ENCODE results near the gene PARVA. TPM values are rescaled to one million over a fixed set of nuclear protein-coding genes. Genes with fewer than 3 reads are reported as not detected.

Gene PARVA
- total and polyA plus RNA-seq, 2 of the 4 experiments (the other 2 are of a cell fraction), result 65.2 to 80.2 TPM

DNA sequence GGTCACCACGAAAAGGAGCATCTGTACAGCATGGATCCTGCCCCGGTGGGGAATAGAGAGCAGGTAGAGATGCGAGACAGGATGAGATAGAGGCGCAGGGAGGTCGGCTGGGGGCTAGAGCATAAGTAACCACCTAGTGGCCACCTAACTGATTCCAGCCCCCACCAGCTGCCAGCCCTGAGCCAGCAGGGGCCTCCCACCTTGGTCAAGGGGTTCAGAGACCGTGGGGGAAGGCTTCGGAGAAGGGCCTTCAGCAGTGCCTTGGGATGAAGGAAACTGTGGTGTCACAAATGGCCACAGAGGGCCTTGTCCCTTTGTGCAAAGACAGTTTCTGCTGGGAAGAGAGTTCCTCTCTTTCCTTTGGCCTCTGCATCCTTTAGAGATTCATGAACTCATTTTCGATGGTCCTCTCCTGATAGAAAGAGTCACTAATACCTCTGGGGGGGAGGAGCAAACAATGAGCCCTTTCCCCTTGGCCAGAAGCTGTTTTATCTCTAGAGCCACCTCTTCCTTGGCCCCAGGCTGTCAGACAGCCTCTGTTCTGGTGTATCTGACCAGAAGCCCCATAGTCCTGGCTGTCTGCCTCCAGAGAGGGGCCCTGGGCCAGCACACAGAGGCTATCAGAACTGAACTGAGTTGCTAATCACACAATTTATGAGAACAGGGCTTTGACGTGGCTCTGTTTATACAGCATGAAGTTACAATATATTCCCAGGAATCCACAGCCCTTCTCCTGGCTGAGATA lies 146.0 kb downstream of the PARVA start:
- no TSS peak for BruUV-seq (replicated peaks)
- Histone ChIP-seq H3K4me1 (ENCODE audit: control insufficient read depth, insufficient read depth, low read length) (peaks cover 17% of the 10 kb centered on the region), H4K8ac (ENCODE audit: low read depth in 2 of 2, low read length in 2 of 2) (peak overlapping the region in 1 of 2 experiments; percentile 25; a peak in 1 of 4 replicates), H3K9ac (ENCODE audit: low read depth, low read length) (no peak overlapping the region), H2BK120ac (ENCODE audit: low read depth, low read length) (no peak overlapping the region), H4K20me1 (ENCODE audit: insufficient read depth, low read length) (peaks cover 7% of the 10 kb centered on the region; the same call in 1 of the 2 replicates), H3K14ac (replicated peaks; ENCODE audit: low read depth, low read length) (no peak overlapping the region), H2BK20ac (ENCODE audit: low read depth, low read length) (no peak overlapping the region), H4K91ac (ENCODE audit: insufficient read depth, low read depth, low read length) (no peak overlapping the region; the same call in 1 of the 2 replicates), H2AK5ac (ENCODE audit: low read depth, low read length) (peak overlapping the region; percentile 30; the same call in 1 of the 2 replicates), H2AFZ (replicated peaks; ENCODE audit: low read length, poor library complexity) (no peak overlapping the region), H3K79me1 (ENCODE audit: low read depth in 1 of 2, low read length in 2 of 2) (peaks cover 6 to 63% of the 10 kb centered on the region in 2 experiments; a peak in 3 of 4 replicates), H3K4me2 (ENCODE audit: low read depth, low read length) (no peak overlapping the region), H4K5ac (ENCODE audit: low read depth, low read length) (peak overlapping the region; percentile 9; the same call in 1 of the 2 replicates), H3K56ac (ENCODE audit: extremely low read depth, insufficient read depth, low read length) (no peak overlapping the region), H3K4me3 (ENCODE audit: insufficient read depth, low read depth, low read length) (no peak overlapping the region), H3K27me3 (ENCODE audit: control insufficient read depth, insufficient read depth, low read length) (no peaks in the 10 kb centered on the region), H2BK15ac (ENCODE audit: low read depth, low read length) (no peak overlapping the region; the same call in 2 of the 3 replicates), H3K9me1 (ENCODE audit: insufficient read depth, low read length) (peaks cover 41% of the 10 kb centered on the region), H3K36me3 (ENCODE audit: control insufficient read depth, insufficient read depth, low read length) (peaks cover 44% of the 10 kb centered on the region), H2BK5ac (ENCODE audit: low read depth, low read length, poor library complexity, severe bottlenecking) (peak overlapping the region; percentile 8), H3K18ac (ENCODE audit: low read depth, low read length) (peak overlapping the region; percentile 20; the same call in 1 of the 2 replicates), H3K27ac (ENCODE audit: insufficient read depth, low read length) (peak overlapping the region; percentile 65; the same call in 1 of the 2 replicates), H3K4ac (ENCODE audit: low read depth, low read length) (no peak overlapping the region; the same call in 1 of the 2 replicates), H3K23ac (ENCODE audit: low read depth, low read length) (no peak overlapping the region; the same call in 1 of the 2 replicates), H2AK9ac (replicated peaks; ENCODE audit: low read depth, low read length, poor library complexity) (no peak overlapping the region), H3K9me3 (ENCODE audit: control insufficient read depth, insufficient read depth, low read length) (no peaks in the 10 kb centered on the region)
- ChIA-PET POLR2A (ENCODE audit: unreplicated experiment) (no interaction called here), CTCF (no interaction called here)
- peak; percentile 51 for DNase-seq
- intact Hi-C loops (cut with micrococcal nuclease) (no loop called here), dilution Hi-C loops (cut with HindIII; ENCODE audit: low sequenced_read_pairs, unreplicated experiment) (no loop called here), in situ Hi-C loops (cut with MboI; ENCODE audit: low sequenced_read_pairs) (no loop called here)
- TF ChIP-seq CTCF (conservative IDR thresholded peaks at IDR 0.05; ENCODE audit: low read depth, low read length) (no peak), RFX5 (IDR thresholded peaks at IDR 0.05; ENCODE audit: low read depth, low read length) (no peak), SMC3 (IDR thresholded peaks at IDR 0.05; ENCODE audit: low read depth, low read length) (no peak), RCOR1 (IDR thresholded peaks at IDR 0.05; ENCODE audit: insufficient replicate concordance, low read length) (no peak), CHD1 (IDR thresholded peaks at IDR 0.05; ENCODE audit: low read depth, low read length) (no peak), MAZ (IDR thresholded peaks at IDR 0.05; ENCODE audit: borderline replicate concordance, low read depth, low read length) (no peak), CEBPB (IDR thresholded peaks at IDR 0.05; ENCODE audit: low read depth, low read length) (no peak), MXI1 (IDR thresholded peaks at IDR 0.05; ENCODE audit: borderline replicate concordance, low read depth, low read length) (no peak), RAD21 (IDR thresholded peaks at IDR 0.05; ENCODE audit: low read length) (no peak)
- peak; percentile 42; the same call in 1 of the 2 replicates for ATAC-seq (ENCODE audit: low read depth)
- WGBS, 2 experiments (ENCODE audit: extremely low coverage in 2 of 2, insufficient read length in 1 of 2), result no CpG with 5 or more reads among the region's 9 CpGs
